Cerebellar cortex (tissue), 1 donor: ENCODE data around the gene KLK3.
"Not testable (repeated sequence)": the region's sequence is repeated elsewhere in the genome, so short reads cannot be mapped to it uniquely, and the experiment has no call there.

Experiments
- DNase-seq: peaks from one replicate; pipeline ENCODE4 v3.0.0-alpha.2; 2015; ENCODE audit warnings: low spot score

The KLK3 gene

DNA sequence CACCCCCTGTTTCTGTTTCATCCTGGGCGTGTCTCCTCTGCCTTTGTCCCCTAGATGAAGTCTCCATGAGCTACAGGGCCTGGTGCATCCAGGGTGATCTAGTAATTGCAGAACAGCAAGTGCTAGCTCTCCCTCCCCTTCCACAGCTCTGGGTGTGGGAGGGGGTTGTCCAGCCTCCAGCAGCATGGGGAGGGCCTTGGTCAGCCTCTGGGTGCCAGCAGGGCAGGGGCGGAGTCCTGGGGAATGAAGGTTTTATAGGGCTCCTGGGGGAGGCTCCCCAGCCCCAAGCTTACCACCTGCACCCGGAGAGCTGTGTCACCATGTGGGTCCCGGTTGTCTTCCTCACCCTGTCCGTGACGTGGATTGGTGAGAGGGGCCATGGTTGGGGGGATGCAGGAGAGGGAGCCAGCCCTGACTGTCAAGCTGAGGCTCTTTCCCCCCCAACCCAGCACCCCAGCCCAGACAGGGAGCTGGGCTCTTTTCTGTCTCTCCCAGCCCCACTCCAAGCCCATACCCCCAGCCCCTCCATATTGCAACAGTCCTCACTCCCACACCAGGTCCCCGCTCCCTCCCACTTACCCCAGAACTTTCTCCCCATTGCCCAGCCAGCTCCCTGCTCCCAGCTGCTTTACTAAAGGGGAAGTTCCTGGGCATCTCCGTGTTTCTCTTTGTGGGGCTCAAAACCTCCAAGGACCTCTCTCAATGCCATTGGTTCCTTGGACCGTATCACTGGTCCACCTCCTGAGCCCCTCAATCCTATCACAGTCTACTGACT, at the start of gene KLK3:
Gene KLK3 (plus strand): TSS at position 280 of the 775 bp plus-strand sequence. CDS start 41 bp downstream, at position 321.
- DNase-seq, result no peak

DNA sequence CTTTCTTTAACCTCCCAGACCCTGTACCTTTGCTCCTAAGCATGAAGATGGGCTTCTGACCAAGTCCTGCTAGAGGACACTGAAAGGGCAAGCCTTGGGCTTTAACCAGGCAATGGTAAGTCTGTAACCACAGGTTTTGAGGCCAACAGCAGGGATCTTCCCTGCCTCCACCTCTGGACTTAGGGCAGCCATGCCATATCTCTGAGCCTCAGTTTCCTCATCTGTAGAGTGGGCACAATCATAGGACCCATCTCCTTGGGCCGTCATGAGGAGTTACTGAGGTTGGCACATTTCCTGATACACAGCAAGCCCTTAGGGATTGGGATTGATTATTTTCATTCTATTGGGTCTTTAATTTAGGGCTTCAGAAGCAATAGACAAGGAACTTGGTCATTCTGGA, 45.9 kb upstream of the KLK3 start:
- DNase-seq, result no peak

DNA sequence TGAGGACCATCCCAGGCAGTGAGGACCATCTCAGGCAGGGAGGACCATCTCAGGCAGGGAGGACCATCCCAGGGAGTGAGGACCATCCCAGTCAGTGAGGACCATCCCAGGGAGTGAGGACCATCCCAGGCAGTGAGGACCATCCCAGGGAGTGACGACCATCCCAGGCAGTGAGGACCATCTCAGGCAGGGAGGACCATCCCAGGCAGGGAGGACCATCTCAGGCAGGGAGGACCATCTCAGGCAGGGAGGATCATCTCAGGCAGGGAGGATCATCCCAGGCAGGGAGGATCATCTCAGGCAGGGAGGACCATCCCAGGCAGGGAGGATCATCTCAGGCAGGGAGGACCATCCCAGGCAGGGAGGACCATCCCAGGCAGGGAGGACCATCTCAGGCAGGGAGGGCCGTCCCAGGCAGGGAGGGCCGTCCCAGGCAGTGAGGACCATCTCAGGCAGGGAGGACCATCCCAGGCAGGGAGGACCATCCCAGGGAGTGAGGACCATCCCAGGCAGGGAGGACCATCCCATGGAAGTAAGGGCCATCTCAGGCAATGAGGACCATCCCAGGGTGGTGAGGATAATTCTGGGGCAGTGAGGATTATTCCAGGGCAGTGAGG, 43.0 kb upstream of the KLK3 start:
- not testable (repeated sequence) for DNase-seq

DNA sequence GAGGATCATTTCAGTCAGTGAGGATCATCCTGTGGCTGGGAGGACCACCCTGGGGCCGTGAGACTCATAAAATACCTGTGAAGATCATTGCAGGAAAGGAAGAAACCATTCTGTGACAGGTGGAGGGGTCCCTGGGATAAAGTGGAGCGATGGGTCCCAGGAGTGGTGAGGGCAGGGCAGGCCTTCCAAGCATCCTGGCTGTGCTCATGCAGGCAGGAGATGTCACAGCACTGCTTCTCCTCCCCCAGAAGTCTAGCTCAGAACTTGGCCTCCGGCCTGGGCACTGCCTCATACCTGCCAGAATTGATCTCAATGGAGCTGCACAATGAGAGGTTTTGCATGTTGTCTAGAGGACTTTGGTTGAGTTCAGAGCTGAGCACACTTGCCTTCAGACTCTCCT, 42.2 kb upstream of the KLK3 start:
- DNase-seq, result no peak

DNA sequence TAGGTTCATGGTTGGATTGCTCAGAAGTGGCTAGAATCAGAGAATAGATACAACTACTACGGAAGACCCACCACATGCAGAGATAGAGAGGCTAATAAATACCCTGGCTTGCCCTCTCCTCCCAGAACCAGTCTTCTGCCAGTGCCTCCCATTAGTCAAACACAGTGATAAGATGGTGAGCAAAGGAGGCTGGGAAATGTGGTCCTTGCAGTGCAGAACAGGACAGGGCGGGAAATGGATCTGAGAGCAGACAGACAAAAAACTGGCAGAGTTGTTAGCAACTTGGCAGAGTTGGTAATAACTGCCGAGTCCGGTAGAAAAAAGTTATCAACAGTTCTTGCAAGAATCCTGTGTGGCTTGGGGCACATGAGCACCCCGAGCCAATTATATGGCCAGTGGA, 39.8 kb upstream of the KLK3 start:
- DNase-seq, result no peak

DNA sequence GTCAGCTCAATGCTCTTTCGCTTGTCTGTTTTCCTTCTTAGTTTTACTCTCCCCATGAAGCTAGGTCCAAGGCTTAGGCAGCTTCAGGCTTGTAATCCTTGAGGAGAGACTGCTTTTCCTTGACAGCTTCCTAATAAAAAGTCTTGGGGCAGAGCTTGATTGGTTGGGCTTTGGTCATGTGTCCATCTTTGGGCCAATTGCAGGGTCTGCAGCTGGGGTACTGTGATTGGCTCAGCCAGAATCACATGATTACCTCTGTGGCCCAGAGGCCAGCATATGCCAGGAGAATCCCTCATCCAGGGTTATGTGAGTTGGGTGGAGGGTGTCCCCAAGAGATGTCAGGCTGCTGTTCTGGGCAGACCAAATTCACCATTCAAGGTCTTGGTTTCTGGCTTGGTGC, 39.3 kb upstream of the KLK3 start:
- no peak for DNase-seq

DNA sequence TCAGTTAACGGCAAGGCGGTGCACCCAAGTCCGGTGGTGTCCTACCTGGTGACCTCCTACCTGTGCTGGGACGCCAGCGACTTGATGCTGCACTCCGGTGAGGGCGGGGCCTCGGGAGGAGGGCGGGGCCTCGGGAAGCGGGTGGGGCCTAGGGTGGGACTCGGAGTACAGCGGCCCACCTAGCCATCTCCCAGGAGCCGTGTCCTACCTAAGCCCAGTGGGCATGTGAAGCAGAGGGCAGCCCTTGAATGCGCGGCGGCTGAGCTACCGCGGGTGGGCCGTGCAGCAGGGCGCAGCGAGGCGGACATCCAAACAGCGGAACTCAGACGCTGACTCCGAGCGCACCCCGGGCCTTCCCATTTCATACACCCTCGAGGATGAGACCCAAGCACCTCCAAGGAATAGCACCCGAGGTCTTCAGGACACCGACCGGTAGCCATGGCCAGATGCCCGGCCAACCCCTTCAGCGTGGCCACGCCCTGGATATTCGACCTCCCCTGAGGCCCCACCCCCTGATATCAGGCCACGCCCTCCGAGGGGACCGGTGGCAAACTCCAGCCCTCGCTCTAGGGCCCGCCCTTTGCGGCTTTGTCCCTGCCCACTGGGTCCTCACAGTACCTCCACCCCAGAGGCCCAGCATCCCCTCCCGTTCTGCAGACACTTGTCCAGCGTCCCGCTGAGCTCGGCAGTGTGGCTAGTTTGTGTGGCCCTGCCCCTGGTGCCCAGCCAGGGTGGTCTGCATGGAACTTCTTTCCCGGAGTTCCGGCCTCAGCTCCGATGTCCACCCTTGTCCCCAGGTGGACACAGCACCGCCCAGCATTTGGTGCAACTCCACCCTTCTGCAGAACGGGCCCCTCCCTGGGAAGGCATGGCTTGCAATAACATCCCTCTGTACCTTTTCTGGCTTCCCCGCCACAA, 36.5 kb upstream of the KLK3 start:
- peak; percentile 25 for DNase-seq

DNA sequence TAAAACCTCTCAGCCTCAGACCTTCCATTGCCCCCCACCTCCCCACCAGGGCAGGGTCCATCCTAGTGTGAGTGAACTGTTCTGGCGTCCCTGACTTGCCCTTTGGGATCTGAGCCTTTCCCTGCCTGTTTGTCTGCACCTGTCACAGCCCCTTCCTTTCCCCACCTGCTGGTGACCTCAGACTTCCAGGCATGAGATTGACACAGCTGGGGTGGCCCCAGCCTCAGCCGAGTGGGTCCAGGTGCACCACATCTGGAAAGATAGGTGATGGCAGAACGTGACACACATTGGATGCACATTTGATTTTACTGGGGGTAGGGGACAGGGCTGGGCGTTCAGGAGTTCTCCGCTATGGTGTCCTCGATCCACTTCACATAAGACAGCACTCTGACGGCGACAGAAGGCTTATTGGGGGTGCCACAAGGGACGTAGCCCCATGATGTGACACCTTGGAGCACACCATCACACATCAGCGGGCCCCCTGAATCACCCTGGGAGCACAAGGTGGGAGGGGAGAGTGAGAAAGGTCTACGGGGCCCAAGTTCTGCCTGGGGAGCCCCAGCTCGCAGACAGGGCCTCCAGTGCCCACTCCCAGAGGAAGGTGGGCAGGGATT, 35.7 kb upstream of the KLK3 start:
- no peak for DNase-seq

DNA sequence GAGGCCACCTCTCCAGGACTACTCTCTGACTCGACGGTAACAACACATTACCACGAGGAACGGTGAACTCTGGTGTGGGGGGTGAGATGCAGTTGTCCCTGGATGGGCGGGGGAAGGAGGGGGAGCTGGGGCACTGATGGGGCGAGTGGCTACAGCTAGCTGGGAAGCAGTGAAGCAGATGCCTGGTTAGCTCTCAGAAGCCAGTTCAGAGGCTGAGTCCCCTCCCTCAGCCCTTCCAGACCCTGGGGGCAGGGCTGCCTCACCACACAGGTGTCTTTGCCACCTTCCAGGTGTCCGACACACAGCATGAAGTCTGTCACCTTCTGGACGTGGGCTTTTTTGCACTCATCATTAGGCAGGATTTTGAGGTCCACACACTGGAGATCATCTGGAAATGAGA, 35.1 kb upstream of the KLK3 start:
- DNase-seq, result no peak

DNA sequence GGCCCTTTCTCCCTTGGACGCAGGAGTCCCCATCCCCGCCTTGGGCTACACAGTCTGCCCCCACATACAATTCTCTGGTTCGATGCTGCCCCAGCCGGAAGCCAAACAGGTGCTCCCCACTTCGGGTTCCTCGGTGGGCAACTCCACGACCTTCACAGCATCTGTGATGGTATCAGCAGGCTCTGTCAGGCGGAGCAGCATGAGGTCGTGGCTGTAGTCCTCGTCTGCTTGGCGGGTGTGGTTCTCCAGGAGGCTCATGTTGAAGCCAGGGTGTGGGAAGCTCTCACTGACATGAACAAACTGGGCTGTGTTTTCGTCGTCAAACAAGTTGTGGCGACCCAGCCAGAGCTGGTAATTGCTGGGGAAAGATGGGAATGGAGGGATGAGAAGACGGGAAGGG, 34.6 kb upstream of the KLK3 start:
- DNase-seq, result no peak

DNA sequence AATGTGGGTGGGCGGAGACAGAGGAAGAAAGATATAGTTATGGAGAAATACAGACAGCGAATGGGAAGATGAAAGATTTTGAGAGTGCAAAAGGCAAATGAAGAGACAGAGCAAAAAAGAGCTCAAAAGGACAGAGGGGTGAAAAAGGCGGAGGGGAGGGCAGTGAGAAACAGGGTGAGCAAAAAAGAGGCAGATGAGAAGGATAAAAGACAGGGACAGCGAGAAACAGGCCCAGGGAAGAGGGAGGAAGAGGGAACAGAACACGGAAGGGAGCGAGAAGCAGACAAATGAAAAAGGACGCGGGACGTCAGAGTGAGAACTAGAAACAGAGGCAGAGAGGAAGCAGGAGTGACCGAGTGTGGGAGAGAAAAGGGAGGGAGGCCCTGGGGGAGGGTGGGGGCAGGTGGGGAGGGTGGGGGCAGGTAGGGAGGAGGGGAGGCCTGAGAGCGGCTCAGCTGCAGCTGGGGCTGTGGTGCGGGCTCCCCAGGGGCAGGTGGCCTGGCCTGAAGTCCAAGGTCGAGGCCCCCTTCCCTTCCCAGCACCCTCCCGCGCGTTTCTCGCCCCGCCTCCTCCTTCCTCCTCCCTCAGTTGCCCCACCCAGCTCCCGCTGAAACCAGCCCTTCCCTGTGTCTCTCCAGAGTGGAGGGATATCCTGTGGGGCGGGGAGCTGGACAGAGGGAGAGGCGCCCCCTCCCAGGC, 34.0 kb upstream of the KLK3 start:
- DNase-seq, result no peak

DNA sequence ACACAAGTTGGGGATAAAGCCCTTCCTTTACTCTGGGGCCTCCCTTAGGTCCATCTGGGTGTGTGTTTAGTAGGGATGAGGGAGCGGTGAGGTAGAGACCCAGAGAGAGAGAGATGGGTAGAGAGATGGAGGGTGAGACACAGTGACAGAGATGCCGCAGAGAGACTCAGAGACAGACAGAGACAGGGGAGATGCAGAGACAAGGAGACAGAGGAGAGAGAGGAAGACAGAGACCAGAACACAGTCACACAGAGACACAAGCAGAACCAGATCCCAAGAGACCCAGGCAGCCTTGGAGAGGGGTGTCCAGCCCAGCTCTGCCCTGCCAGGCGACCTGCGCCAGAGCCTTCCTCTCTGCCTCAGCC, 33.5 kb upstream of the KLK3 start:
- DNase-seq, result no peak

DNA sequence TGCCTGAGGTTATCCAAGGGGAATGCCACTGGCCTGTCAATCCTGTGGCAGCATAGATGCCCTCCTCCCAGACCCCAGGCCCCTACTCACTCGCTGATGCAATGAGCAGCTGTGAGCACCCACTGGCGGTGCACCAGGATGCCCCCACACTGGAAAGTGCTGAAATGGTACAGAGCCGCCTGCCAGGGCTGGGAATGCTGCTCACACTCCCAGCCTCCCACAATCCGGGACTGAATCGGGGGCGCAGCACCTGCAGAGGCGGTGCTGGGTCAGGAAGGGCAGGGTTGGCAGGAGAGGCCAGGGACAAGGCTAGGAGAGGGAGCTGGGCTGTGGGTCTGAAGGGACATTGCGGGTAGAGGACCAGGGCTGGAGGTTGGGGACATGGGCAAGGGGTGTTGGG, 33.1 kb upstream of the KLK3 start:
- DNase-seq, result no peak

DNA sequence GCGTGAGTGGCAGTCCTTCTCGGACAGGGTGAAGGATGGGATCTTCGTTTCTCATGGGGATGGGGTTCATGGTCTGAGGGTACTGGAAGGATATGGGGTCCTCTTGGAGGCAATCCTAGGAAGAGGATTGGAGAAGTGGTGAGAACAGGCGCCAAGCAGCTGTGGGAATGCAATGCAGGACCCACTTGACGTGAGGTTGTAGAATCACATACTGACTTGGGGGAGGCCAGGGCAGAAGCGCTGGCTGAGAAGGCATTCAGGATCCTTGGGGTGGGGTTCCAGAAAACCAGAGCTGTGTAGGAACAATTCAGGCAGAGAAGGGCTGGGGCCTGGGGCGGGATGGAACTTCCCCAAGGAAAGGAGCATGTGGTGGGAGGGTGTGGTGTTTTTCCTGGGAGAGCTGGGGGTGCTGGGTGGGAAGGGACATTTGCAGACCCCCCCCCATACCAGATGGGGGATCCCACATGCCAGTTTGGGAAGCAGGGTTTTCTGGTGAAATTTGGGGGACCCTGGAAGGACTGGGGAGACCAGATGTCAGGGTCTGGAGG, 32.0 kb upstream of the KLK3 start:
- no peak for DNase-seq

DNA sequence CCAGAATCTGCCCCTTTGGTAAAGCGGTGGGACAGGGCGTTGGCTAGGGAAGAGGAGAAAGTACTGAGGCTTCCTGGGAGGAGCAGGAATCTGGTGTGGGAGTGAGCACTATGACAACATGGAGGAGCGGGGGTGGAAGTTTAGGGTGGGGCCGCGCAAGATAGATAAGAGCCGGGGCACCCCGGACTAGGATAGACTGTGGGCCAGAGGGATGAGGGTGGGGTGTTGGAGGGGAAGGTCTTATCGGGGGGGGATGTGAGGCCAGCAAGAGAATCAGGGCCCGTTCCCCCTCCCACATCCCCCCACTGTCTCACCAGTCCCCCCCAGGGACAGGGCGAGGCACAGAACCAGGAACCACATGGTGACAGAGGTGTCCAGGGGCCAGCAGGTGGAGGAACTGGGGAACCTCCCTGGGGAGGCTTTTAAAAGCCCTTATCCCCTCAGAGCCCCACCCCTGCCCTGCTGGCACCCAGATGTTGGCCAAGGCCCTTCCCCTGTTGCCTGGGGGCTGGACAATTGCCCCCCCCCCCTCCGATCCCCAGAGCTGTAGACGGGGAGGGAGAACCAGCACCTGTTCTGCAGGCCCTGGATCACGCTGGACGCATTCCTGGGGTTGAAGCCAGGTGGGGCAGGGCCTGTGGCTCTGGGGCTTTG, 31.2 kb upstream of the KLK3 start, which contains the start of gene KLK1:
Gene KLK1 (minus strand): TSS at position 399 of the 654 bp plus-strand sequence. CDS start 39 bp downstream, at position 360.
- DNase-seq, result no peak

DNA sequence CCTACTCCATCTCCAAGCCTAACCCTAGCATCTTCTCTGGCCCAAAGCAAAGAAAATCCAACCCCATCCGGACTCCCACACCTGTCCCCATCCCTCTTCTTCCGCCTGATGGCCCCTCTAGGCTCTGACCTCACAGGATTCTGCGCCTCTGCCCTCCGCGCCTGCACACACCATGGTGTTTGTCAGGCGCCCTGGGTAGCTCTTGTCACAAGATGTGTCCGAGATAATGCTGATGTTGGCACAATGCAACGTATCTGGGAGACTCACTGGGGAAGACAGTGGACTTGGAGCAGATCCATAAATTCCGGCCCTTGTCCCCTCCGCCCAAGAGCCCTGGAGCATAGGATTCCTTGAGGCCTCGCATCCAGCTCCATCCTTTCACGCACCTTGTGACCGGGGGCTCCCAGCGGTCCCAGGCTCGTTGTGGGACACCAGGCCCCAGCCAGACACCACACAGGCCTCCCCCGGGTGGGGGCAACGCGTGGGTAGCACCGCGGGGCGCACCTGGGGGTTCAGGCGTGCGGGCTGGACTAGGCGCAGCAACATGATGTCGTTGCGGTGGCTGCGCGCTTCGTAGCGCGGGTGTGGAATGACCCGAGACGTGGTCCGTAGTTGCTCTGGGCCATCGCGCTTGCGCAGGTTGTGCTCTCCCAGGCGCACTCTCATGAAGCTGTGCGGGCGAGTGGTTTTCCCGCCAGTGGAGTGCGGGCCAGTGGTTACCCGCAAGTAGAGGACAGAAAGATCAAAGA, 28.0 kb upstream of the KLK3 start:
- DNase-seq, result no peak

DNA sequence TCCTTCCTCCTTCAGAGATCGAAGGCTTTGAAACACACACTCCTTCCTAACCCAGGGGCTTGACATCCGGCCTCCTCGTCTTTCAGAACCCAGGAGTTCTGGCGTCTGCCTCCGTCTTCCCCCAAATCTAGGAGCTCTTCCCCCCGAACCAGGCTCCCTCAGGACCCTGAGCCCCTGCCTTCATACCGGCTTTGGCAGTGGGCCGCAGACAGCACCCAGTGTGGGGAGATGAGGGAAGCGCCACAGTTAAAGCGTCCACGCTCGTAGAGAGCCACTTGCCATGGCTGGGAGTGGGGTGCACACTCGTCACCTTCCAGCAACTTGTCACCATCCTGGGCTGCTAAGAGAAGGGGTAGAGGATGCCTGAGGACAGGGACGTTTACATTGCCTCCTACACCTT, 27.2 kb upstream of the KLK3 start:
- no peak for DNase-seq

DNA sequence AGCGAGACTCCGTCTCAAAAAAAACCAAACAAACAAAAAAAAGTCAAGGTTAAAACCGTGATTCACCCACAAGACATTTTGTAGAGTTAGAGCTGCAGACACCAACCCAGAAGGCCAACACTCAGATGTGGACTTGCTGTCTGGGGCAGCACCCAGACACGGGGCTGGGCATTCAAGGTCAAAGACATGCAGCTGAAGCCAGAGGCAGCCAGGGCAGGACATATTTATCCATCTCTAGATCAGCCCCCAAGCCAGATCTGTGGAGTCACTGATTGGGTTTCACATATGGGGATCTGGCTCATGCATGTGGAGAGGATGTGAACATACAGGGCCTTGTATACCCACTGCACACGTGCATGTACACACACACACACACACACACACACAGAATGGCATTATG, 24.9 kb upstream of the KLK3 start:
- DNase-seq, result no peak

DNA sequence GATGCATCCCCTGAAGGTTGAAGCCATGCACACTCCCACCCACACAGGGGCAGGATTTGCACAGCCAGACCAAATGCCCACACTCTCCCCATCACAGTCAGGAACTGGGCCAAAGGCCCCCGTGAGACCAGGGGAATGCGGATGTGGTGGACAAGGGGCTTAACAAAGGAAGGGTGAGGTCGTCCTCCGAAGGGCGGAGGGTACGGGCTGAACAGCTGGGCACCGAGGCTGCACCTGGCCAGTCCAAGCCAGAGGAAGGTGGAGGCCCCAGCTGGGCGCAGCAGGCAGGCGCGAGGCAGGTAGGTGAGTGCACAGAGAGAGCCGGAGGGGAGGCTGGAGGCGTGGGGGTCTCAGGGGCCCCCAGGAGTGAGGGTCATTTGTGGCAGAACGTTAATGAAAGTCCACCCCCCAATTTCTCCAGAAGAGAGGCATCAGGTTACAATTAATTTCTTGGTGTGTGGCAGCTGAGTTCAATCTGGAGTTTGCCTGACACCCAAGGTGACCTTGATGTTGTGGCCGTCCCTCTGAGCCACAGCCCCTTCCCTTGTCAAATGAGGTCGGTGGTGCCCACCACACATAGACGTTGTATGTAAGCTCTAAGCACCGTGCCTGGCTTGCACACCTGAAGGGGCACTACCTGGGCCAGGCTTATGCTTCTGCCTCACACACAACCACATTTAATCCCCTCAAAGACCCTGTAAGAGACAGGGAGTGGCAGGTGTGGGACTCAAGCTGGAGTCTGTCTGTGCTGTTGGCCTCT, 24.3 kb upstream of the KLK3 start:
- no peak for DNase-seq
